Activated CD4-positive, alpha-beta T cell treated with anti-CD3 and anti-CD28 coated beads, Interleukin-2, Interleukin-4, amounts not matched to agents 100 ng/mL and 50 ng/mL, durations not matched to agents 16 hours and 8 hours (primary cell): ENCODE results near the gene DMPK.
A peak's percentile ranks its signal among the peaks of the same experiment; 100 is the strongest.
"Not testable (repeated sequence)": the region's sequence is repeated elsewhere in the genome, so short reads cannot be mapped to it uniquely, and the experiment has no call there.

Source experiments
- DNase-seq: peaks from one replicate; pipeline ENCODE4 v3.0.0-alpha.2; 2020; ENCODE audit warnings: low spot score

The DMPK gene

DNA sequence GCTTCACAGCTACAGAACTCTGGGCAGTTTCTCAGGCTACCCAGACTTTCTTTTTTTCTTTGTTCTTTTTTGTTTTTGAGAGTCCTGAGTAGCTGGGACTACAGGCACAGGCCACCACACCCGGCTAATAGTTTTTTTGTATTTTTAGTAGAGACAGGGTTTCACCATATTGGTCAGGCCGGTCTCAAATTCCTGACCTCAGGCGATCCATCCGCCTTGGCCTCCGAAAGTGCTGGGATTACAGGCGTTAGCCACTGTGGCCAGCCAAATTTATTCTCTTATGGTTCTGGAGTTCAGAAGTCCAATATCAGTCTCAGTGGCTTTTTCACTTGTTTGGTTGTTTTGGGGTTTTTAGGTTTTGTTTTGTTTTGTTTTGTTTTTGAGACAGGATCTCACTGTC, 36.7 kb downstream of the DMPK start:
- DNase-seq, result no peak

- no peak for DNase-seq
Measured at GRCh38 chr19:45742969-45743368, 39.3 kb downstream of the DMPK start.

DNA sequence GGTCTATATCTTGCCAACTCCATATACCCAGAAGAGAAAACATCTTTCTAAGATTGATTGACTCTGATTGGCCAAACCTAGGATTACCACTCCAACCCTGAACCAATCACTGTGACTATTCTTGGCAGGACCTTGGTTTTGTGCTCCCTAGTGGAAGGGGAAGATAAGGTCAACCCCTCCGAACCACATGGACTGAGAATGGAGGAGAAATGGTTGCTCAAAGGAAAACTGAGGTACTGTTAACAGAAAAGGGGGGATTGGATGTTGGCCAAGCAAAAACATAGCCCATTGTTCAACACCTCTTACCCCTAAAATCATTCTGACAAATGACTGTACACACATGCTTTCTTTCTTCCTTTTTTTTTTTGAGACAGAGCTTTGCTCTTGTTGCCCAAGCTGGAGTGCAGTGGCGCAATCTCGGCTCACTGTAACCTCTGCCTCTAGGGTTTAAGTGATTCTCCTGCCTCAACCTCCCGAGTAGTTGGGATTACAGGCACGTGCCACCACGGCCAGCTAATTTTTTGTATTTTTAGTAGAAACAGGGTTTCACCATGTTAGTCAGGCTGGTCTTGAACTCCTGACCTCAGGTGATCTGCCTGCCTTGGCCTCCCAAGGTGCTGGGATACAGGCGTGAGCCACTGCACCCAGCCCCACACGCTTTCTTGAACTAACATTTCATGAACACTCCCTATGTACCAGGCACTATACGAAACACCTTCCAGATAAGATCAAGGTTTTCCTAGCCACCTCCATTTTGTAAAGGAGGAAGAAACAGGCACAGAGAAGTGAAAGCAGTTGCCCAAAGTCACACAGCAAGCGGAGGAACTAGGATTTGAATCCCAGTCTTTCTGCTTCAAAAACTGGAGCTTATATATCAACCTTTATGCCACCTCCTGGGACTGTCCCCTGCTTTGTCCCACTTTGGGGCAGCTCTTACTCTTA, 42.5 kb downstream of the DMPK start:
- no peak for DNase-seq

DNA sequence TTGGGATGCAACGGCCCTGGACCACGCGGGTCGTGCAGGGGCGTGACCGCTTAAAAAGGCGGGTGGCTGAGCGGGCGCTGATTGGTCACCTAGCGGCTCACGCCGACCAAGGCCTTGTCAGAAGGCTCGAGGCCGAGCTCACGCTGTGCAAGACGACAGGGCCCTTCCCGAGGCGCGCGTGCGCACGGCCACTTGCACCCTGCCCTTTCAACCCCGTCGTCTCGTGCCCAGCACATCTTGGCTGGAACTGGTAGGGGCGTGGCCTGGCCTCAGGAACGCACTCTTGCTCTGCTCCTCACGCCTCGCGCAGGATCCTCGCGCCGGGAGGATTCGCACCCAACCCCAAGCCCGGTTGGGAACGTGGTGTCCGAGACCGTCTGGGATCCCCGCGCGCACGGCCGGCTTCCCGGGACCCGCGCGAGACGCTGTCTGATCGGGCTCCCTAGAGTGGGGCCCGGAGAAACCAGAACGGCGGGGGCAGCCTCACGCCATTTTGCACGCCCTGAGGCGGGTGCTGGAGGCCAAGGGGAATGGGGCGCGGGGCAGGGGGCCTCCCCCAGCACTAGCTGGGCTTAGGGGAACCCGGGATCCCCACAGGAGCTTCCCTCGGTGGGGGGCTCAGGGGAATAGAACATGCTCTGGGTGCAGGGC, 49.0 kb downstream of the DMPK start, which contains the start of gene MEIOSIN:
MEIOSIN (plus strand) TSS at position 280 of the 651 bp plus-strand sequence. CDS start 1,938 bp downstream, outside the sequence.
- DNase-seq, result no peak

GRCh38 chr19:45730368-45731288, 51.7 kb downstream of the DMPK start, which contains the start of gene FBXO46:
FBXO46 (minus strand) TSS chr19:45730896; CDS start chr19:45713495, 17,401 bp downstream.
- DNase-seq, result peak; percentile 98

GRCh38 chr19:45729800-45730290, 52.4 kb downstream of the DMPK start:
- no peak for DNase-seq

DNA sequence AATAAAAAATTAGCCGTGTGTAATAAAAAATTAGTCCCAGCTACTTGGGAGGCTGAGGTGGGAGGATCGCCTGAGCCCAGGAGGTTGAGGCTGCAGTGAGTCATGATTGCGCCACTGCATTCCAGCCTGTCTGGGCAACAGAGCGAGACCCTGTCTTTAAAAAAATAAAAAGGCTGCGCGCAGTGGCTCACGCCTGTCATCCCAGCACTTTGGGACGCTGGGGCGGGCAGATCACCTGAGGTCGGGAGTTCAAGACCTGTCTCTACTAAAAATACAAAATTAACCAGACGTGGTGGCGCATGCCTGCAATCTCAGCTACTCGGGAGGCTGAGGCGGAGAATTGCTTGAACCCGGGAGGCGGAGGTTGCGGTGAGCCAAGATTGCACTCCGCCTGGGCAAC, 53.6 kb downstream of the DMPK start:
- not testable (repeated sequence) for DNase-seq

DNA sequence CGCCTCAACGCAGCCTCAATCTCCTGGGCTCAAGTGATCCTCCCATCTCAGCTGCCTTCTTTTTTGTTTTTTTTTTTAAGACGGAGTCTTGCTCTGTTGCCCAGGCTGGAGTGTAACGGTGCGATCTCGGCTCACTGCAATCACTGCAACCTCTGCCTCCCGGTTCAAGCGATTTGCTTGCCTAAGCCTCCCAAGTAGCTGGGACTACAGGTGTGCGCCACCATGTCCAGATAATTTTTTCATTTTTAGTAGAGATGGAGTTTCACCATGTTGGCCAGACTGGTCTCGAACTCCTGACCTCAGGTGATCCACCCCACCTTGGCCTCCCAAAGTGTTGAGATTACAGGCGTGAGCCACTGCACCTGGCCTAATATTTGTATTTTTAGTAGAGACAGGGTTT, 62.2 kb downstream of the DMPK start:
- not testable (repeated sequence) for DNase-seq
